IMR-90 (cell line): ENCODE results near the gene REPS1.

Experiments
- CEBPB ChIP-seq: IDR thresholded peaks from 2 replicates; pipeline ENCODE4 v1.6.1; 2012; ENCODE audit warnings: low read depth, low read length, improper control_type of control experiment
- MAFK ChIP-seq: IDR thresholded peaks from 2 replicates; pipeline ENCODE4 v1.6.1; 2012; ENCODE audit warnings: low read depth, low read length, improper control_type of control experiment
- MAZ ChIP-seq: IDR thresholded peaks from 2 replicates; pipeline ENCODE4 v1.6.1; 2012; ENCODE audit warnings: low read depth, mild to moderate bottlenecking, low read length, improper control_type of control experiment, moderate library complexity, borderline replicate concordance
- MXI1 ChIP-seq: IDR thresholded peaks from 2 replicates; pipeline ENCODE4 v1.6.1; 2012; ENCODE audit warnings: low read depth, mild to moderate bottlenecking, low read length, moderate library complexity, borderline replicate concordance
- NFE2L2 ChIP-seq: fragments of 150-350 bp; IDR thresholded peaks from 2 replicates; pipeline ENCODE4 v1.6.1; 2016; ENCODE audit warnings: low read depth, mild to moderate bottlenecking, low read length
- POLR2A ChIP-seq: IDR thresholded peaks from 2 replicates; pipeline ENCODE4 v1.6.1; 2012; ENCODE audit warnings: mild to moderate bottlenecking, low read depth, low read length
- RAD21 ChIP-seq: IDR thresholded peaks from 2 replicates; pipeline ENCODE4 v1.6.1; 2012; ENCODE audit warnings: low read length, improper control_type of control experiment
- RCOR1 ChIP-seq: IDR thresholded peaks from 2 replicates; pipeline ENCODE4 v1.6.1; 2012; ENCODE audit warnings: mild to moderate bottlenecking, low read length, improper control_type of control experiment; ENCODE audit not compliant: insufficient replicate concordance
- RFX5 ChIP-seq: IDR thresholded peaks from 2 replicates; pipeline ENCODE4 v1.8.0; 2012; ENCODE audit warnings: low read depth, mild to moderate bottlenecking, low read length, moderate library complexity
- SMC3 ChIP-seq: fragments of 150-350 bp; IDR thresholded peaks from 2 replicates; pipeline ENCODE4 v1.6.1; 2016; ENCODE audit warnings: low read depth, mild to moderate bottlenecking, antibody characterized with exemption, low read length, moderate library complexity
- TF ChIP-seq, protein P1 (sequence below): conservative IDR thresholded peaks from 2 replicates; pipeline ENCODE4 v1.5.1; 2012; ENCODE audit warnings: mild to moderate bottlenecking, low read depth, low read length, improper control_type of control experiment
- TF ChIP-seq, protein P2 (sequence below): fragments of 150-350 bp; IDR thresholded peaks from 2 replicates; pipeline ENCODE4 v1.6.1; 2017; ENCODE audit warnings: mild to moderate bottlenecking, antibody characterized with exemption, low read length, low read depth

DNA sequence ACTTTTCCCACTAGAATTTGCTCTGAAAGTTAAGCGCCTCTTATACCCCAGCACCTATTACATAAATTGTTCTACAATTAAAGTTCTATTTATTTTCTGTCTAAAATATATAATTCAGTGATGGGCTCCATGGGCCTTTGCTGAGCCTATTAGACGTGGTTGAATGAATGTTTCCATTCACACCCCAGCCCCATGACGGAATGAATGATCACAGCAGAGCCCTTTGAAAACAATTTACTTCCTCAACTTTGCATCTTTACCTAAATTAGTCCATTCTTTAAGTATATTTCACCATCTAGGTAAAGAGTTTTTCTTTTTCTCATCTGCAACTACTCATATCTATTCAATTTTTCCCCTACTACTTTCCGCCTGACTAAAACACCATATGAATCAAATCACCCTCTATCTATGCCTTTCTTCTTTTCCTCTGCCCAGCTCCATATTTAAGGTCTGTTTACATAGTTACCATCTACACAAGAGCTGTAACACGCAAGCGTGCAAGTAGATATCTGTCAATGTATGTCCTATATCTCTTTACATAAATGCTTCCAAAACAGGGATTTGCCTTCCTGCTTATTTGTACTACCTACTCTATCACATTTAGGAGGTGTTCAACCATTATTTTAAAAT is 122.5 kb downstream of the REPS1 start:
- TF ChIP-seq POLR2A (no peak), MAZ (no peak), RAD21 (no peak), MAFK (no peak), RCOR1 (no peak), RFX5 (no peak), CEBPB (no peak), MXI1 (no peak), SMC3 (no peak), NFE2L2 (no peak)
- TF ChIP-seq, protein P1, sequence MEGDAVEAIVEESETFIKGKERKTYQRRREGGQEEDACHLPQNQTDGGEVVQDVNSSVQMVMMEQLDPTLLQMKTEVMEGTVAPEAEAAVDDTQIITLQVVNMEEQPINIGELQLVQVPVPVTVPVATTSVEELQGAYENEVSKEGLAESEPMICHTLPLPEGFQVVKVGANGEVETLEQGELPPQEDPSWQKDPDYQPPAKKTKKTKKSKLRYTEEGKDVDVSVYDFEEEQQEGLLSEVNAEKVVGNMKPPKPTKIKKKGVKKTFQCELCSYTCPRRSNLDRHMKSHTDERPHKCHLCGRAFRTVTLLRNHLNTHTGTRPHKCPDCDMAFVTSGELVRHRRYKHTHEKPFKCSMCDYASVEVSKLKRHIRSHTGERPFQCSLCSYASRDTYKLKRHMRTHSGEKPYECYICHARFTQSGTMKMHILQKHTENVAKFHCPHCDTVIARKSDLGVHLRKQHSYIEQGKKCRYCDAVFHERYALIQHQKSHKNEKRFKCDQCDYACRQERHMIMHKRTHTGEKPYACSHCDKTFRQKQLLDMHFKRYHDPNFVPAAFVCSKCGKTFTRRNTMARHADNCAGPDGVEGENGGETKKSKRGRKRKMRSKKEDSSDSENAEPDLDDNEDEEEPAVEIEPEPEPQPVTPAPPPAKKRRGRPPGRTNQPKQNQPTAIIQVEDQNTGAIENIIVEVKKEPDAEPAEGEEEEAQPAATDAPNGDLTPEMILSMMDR, result no peak
- TF ChIP-seq, protein P2, sequence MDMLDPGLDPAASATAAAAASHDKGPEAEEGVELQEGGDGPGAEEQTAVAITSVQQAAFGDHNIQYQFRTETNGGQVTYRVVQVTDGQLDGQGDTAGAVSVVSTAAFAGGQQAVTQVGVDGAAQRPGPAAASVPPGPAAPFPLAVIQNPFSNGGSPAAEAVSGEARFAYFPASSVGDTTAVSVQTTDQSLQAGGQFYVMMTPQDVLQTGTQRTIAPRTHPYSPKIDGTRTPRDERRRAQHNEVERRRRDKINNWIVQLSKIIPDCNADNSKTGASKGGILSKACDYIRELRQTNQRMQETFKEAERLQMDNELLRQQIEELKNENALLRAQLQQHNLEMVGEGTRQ, result no peak
